Dermis blood vessel endothelial cell (primary cell): Measurements from ENCODE around the gene CCSAP. TPM values are rescaled to one million over a fixed set of nuclear protein-coding genes. Genes with fewer than 3 reads are reported as not detected.
A peak's percentile ranks its signal among the peaks of the same experiment; 100 is the strongest.
"Not testable (repeated sequence)": the region's sequence is repeated elsewhere in the genome, so short reads cannot be mapped to it uniquely, and the experiment has no call there.

Experiments used
- DNase-seq: peaks from one replicate; pipeline ENCODE4 v3.0.0; 2010
- total RNA-seq: library from RNA; depleted of rRNA; stranded (reverse); fragments of >200 nt; gene quantifications from 2 replicates; pipeline ENCODE4 v1.2.3, GENCODE V29; 2014

The CCSAP gene
- total RNA-seq, 1 donor from 2014 or later = 5.6 TPM

DNA sequence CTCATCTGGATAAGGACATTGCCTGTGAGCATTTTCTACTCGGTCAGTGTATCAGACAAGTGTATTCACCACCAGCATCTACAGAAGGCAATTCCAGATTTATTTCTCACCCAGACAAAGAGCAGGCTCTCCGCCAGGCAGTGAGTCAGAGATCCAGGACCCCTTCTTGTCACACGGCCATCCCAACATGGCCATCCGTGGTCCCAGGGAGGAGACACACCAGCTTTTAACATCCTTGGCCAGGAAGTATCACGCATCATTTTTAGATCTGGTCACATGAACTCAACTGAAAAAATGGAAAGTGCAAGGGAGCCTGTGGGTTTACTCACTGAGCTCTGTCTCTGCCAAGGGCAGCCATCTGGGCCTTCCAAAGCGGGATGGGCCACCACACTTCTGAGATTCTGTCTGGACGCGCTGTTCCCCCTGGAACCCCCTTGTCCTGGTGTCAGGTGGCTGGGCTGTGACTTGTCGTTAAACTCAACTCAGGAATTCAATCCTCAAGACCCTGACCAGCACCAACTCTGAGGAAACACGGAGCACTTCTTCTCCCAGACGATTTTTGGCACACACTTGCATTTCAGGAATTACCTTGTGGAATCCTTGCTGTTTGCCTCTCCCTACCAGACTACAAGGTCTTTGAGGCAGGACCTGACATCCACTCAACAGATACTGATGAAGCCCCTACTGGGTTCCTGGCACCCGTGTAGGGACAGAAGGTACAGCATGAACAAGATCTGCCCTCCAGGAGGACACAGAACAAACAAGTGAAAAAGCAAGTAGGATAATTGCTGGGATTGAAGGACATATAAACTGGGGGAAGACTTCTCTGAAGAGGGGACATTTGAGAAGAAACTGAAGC, 21.6 kb upstream of the CCSAP start:
- DNase-seq = no peak

DNA sequence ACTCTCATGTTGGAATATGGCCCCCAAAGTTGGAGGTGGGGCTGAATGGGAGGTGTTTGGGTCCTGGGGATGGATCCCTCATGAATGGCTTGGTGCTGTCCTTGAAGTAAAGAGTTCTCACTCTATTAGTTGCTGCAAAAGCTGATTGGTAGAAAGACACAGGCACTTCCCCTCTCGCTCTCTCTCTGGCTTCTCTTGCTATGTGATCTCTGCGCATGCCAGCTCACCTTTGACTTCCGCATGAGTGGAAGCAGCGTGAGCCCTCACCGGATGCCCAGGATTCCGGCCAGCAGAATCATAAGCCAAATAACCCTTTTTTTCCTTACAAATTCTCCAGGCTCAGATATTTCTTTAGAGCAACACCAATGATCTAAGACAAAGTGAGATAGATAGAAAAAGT, 20.9 kb upstream of the CCSAP start:
- no peak for DNase-seq

DNA sequence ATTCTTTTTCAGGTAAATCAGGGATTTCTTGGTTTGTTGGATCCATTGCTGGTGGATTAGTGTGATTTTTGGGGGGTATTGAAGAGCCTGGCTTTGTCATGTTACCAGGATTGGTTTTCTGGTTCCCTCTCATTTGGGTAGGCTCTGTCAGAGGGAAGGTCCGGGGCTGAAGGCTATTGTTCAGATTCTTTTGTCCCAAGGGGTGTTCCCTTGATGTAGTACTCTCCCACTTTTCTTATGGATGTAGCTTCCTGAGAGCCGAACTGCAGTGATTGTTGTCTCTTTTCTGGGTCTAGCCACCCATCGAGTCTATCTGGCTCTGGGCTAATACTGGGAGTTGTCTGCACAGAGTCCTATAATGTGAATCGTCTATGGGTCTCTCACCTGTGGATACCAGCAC, 17.6 kb upstream of the CCSAP start:
- DNase-seq = no peak

DNA sequence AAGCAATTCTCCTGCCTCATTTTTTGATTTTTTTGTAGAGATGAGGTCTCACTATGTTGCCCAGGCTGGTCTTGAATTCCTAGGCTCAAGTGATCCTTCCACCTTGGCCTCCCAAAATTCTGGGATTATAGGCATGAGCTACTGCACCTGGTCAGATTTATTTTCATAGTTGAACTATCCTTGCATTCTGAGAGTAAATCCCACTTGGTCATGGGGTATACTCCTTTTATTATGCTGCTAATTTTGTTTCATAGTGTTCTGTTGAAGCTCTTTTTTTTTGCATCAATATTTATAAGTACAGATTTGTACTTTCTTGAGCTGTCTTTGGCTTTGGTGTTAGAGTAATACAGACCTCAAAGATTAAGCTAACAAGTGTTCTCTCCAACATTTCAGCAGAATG, 12.8 kb upstream of the CCSAP start:
- DNase-seq = no peak

DNA sequence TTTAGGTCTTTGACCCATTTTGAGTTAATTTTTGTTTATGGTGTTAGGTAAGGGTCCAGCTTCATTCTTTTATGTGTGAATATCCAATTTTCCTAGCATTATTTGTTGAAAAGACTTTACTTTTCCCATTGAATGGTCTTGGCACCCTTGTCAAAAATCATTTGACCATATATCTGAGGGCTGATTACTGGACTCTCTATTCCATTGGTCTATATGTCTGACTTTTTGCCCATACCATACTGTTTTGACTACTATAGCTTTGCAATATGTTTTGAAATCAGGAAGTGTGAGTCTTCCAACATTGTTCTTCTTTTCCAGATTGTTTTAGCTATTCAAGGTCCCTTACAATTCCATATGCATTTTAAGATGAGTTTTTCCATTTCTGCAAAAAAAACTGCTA, 11.4 kb upstream of the CCSAP start:
- DNase-seq = no peak

DNA sequence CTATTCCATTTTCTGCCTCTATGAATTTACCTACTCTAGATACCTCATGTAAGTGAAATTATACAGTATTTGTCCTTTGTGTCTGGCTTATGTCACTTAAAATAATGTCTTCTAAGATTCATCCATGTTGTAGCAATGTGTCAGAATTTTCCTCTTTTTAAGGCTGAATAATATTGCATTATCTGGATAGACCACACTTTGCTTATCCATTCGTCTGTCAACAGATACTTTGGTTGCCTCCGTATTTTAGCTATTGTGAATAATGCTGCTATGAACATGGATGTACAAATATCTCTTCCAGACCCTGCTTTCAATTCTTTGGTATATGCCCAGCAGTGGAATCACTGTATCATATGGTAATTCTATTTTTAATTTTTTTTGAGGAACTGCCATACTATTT, 10.1 kb upstream of the CCSAP start:
- DNase-seq = no peak

DNA sequence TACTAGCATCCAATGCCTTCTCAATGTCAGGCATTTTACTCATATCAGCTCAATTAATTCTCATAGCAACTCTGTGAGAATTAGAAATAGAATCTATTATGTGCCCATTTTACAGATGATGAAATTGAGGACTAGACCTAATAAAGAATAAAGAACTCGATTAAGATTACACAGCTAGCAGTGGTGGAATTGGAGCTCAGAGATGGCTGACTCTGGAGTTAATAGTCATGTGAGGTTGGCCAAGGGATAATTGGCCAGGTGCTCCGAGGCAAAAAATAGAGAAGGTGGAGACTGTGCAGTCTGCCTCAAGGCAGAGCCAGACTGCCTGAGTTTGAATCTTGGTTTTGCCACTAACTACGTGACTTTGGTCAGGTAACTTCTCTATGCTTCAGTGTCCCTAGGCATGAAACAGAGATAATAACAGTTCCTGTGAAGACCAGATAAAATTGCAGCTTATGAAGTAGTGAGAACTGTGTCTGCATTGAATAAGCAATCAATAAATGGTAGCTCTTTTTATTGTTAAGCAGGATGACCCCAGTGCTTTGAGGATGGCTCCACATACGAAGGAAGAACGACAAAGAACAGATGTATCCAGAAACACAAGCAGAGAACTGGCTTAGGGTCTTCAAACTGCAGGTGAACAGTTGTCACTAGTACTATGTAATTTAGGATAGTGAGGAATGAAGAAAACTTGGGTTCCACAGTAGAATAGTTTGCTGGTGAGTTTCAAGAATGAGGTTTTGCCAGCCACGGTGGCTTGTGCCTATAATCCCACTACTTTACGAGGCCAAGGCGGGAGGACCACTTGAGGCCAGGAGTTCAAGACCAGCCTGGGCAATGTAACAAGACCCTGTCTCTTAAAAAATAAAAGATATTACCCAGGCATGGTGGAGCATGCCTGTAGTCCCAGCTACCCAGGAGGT, 6.9 kb upstream of the CCSAP start:
- no peak for DNase-seq

DNA sequence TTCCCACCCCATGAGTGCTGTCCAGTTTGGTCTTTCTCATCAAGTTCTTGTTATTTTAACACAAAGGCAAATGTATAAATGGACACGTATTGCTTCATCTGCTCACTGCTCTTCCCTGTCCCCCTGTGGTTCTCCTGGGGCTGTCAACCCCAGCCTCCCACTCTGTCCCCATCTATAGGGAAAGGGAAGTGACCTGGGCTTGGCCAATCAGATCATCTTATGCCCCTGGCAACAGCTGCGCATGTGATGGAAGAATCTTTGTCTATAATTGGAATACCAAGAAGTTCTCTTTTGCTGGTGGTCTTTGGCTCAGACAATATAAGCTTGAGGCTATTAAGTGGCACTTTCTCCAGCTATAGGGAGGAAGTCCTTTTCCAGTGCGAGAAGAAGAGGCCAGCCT, 4.7 kb upstream of the CCSAP start:
- DNase-seq = no peak

DNA sequence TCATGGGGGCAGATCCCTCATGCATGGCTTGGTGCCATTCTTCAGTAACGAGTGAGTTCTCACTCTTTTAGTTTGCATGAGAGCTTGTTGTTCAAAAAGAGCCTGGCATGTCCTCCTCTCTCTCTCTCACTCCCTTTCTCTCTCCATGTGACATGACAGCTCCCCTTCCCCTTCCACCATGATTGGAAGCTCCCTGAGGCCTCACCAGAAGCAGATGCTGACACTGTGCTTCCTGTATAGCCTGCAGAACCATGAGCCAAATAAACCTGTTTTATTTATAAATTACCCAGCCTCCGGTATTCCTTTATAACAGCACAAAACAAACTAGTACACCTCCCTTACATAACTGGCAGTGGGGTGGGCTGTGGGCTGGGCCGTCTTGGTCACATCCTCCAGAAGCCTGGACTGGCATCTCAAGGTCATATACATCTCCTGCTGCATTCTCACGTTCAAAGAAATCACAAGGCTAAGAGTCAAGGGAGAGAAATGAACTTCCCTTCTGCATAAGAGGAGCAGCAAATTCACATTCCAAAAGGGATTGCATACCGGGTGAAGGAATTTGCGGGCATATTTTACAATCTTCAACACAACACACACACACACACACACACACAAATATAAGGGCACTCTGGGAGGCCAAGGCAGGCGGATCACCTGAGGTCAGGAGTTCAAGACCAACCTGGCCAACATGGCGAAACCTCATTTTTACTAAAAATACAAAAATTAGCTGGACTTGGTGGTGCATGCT, 2.3 kb upstream of the CCSAP start:
- no peak for DNase-seq

DNA sequence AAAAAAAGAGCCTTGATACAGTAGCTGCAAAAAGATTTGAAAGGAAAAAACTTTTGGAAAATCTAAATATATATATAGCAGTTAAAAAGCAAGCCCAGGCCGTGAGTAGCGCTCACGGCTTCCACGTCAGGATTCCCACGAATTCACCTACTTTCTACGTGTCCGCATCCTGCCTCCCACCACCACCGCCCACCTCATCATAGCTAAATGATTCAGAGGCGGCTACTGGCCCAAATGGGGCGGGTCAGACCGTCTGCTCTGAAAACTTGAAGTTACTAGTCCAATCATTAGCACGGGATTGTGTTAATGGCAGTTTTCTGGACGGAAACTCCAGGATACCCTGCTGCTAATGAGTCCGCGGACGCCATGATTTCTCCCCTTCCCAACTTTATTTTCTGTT, 1.3 kb upstream of the CCSAP start:
- no peak for DNase-seq

DNA sequence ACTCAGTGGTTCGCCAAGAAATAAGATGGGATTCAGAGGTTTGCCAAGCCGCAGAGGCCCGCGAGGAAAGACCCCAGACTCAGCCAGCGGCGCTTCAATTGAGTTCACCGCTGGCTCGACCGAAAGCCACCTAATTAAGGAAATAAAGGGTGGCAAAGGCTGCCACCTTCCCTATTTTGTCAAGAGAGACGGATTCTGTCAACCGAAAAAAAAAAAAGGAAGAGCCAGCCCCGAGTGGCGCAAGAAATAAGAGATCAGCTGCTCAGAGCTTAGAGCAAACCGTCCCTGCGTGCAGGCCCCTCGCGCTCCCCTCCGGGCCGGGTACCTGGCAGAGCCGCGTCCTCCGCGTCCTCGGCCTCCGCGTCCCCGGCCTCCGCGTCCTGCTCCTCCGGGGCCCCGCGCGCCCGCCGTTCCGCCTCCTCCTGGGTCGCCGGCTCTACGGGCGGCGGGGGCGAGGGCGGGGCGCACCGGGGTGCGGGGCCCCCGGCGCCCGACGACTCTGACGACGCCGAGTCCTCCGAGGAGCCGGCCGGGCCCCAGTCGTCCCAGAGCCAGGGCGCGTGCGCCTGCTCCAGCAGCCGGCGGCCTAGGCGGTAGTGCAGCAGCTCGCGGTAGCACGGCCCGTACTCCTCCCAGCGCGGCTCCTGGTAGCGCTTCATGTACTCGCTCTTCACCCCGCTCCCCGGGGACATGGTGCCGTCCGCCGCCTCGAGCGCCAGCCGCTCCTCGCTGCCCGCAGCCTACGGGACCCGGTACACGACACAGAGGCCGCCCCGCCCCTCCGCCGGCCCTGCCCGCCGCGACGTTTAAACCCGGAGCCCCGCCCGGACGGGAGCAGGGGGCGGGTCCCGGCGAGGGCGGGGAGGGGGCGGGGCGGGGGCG, 832 bp downstream of the CCSAP start:
- DNase-seq = peak; percentile 76

DNA sequence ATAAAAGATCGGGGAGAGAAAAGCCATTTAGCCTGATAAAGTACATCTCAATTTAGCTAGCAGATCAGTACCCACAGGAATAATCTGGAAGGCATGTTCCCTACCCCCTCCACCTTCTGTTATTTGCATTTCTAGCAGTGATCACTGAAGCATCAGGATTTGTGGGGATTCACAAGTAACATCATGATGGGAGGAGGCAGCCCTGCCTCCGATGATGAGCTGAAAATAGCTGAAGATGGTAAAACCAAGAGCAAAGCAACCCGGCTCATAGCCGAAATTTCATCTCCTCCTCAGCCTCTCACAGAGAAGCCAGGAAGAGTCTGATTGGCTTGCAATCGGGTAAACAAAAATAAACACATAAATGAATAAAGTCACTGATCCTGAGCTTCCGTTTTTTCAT, 2.4 kb downstream of the CCSAP start:
- DNase-seq = no peak

DNA sequence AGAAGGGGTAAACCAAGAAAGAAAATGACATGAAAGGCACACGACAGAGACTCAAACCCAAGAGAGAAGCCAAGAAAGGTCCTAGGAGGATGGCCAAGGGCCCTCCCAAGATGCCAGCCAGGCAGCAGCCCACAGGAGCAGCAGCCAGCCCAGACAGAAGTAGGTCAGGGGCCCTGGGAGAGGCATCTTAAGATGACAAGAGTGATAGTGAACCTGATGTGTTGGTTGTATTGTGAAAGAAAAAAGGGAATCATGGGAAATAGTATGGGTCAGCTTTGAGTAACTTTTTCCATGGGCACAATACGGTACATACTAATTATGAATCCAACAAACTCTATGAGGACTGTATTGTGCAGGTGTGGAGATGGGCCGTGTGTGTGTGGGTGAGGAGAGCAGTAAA, 3.3 kb downstream of the CCSAP start:
- no peak for DNase-seq

DNA sequence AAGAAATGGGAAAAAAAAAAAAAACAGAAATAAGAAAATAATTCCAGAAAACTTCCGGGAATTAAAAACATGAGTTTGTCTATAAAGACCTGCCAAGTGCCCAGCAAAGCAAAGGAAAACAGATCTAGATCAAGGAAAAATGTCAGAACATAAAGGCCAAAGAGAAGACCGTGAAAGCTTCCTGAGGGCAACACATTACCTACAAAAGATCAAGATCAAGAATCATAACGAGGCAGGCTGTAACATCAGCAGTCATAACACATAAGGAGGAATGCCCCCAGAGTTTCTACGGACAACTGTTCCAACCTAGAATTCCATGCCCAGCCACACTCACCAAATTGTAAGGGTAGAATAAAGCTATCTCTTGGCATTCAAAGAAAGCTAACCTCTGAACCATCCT, 3.8 kb downstream of the CCSAP start:
- no peak for DNase-seq

DNA sequence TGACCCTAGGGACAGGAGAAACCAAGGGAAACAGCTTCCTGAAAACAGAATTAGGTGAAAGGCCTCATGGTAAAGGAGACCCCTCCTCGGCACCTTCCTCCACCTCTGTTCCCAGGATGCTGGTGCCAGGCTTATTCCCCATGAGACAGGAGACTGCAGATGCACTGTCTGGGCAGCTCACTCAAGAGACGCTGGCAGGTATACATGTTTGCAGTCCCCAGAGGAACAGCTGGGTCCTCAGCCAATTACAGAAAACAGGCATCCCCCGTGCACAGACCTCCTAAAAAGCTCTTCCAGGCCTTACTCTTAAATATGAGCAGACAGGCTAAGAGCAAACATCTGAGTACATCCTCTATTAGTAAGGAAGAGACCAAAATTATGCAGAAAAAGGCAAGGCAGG, 6.5 kb downstream of the CCSAP start:
- DNase-seq = no peak

DNA sequence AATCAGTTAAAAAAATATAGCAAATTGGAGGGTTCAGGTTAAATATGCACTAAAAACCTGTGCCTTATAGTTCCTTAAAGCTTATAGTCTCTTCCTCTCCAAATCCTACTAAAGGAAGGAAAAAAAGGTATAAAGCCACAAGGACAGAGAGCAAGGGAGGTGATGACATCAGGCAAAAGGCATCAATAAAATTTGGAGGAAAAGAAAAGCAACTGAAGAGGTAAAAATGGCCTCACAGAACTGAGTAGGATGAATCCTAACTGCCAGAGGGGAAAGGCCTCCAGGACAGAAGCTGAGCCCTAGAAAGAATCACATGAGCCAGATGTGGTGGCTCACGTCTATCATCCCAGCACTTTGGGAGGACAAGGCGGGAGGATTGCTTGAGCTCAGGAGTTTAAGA, 8.1 kb downstream of the CCSAP start:
- DNase-seq = no peak

DNA sequence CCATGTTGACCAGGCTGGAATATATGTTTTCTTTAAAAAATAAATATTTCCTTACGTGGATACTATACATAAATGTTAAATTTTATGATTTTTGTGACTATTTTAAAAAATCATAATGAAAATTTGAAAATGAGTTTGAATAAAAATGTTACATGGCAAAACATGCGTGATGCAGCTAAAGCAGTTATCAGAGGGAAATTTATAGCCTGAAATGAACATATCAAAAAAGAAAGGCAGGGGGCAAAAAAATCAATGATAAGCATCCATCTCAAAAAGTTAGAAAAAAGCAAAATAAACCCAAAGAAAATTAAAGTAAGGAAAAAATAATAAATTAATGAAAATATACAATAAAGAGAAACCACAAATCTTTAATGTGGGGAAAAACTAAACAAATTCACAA, 8.6 kb downstream of the CCSAP start:
- no peak for DNase-seq

DNA sequence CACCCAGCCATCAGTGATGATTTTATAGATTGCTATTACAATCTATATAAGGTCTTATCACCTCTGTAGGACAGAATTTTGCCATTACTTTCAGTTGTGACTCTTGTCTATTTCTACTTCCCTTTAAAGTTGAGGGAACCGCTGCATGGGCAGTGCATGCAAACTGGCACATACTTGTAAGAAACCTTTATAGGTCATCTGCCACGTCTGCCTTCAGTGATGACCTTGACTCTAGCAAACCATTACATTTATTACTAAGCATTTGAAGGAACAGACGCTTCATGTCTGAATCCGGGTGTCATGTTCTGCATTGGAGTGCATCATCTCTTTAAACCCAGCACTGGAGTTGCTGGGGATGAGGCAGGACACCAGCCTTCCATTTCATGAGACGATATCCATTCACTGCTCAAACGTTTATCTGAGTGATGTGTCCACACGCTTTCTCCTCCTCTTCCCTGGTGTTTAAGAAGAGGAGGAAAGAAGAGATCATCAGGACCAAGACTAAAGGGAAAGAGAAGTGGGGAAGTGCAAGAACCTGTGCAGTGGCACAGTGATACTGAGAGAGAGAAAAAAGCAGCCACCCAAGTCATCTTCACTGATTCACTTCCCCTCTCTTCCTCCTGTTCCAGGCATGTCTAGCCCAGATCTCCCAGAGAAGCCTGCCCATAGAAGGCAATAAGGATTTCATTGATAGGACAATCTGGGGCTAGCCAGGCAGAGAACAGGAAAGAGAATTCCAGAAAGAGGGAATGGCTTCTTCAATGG, 14.1 kb downstream of the CCSAP start:
- no peak for DNase-seq

DNA sequence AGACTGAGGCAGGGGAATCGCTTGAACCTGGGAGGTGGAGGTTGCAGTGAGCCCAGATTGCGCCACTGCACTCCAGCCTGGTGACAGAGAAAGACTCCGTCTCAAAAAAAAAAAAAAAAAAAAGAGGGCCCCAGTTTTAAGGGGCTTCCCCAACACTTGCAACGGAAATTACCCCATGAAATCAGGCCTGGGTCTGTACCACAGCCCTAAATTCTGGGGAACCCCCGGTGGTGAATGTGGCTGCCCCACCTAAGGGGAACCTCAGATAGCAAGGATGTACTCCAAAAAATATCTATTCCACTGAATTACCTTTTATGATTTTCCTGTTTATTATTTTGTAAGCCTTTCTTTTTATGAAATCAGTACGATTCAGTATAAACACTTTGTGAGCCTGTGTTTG, 15.1 kb downstream of the CCSAP start:
- not testable (repeated sequence) for DNase-seq

DNA sequence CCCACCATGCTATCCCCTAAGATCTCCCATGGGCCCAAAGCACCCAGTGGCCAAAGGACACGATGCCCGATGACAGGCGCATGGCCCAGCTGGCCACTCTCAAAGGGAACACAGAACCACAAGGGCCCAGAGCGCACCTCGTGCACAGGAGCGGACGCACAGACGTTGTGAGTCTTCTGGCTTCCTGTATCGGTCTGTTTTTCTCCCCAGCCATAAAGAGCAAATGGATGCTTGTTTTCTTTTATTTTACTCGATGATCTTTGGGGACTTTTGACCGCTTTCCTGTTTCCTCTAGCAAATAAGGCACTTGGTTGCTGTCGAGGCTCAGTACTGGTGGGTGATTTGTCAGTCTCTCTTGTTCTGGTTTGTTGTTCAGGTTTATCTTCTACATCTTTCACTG, 16.2 kb downstream of the CCSAP start:
- DNase-seq = no peak

DNA sequence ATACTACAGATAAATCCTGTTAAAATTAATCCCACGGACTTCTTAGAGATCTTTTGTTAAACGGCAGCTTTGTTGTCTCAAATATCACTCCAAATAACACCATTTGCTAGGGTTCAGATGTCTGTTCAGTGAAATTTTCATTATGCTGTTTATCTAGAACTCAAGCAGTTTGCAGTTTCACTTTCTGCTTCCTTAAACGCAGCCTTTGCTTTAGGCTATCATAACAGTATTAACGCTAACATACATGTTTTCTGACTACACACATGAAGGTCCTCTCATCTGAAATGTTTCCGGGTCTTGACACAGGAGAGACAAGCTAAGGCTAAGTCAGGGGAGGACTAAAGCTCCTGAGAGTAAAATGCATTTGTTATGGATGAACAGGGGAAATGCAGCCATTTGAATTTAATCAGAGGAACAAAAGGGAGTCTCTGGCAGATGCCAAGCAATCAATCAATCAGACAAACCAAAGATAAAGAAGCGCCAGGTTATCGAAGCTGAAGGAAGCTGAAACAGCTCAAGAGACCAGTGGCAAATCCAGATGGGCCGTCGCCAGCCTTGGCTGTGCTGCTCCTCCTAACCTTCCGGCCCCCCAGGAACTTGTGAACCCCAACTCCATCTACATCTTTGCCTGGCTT, 16.9 kb downstream of the CCSAP start:
- DNase-seq = no peak
